WTC11 (cell line): ENCODE measurements around the gene ROBO1. TPM values are rescaled to one million over a fixed set of nuclear protein-coding genes. Genes with fewer than 3 reads are reported as not detected.

Experiments
- ATAC-seq: fragments of 200-7000 bp; cut with Tn5 transposase; 2 replicates; pipeline ENCODE4 v1.10.0; 2021; ENCODE audit warnings: mild to moderate bottlenecking, moderate library complexity
- CTCF ChIA-PET: fragments of 300-600 bp; sonication (Branson Sonifier 250); formaldehyde crosslinking; loops from one replicate; lab custom pipeline; 2021; ENCODE audit warnings: antibody characterized with exemption; lab: Charles Lee
- POLR2A ChIA-PET: fragments of 350-600 bp; sonication (Branson Sonifier 250); formaldehyde crosslinking; loops from one replicate; lab custom pipeline; 2021; ENCODE audit warnings: antibody characterized with exemption; lab: Charles Lee
- DNase-seq: peaks from one replicate; pipeline ENCODE4 v3.0.0; 2021; ENCODE audit warnings: low spot score
- H3K27ac Mint-ChIP-seq: 2 replicates; pipeline ENCODE4 v1.8.0; 2021; ENCODE audit warnings: mixed read lengths
- H3K27me3 Mint-ChIP-seq: 2 replicates; pipeline ENCODE4 v1.8.0; 2021; ENCODE audit warnings: low read depth, mild to moderate bottlenecking, moderate library complexity, mixed read lengths
- H3K36me3 Mint-ChIP-seq: 2 replicates; pipeline ENCODE4 v1.8.0; 2021; ENCODE audit warnings: mixed read lengths
- H3K4me1 Mint-ChIP-seq: 2 replicates; pipeline ENCODE4 v1.8.0; 2022; ENCODE audit warnings: mixed read lengths
- H3K4me3 Mint-ChIP-seq: 2 replicates; pipeline ENCODE4 v1.8.0; 2021; ENCODE audit warnings: mild to moderate bottlenecking, moderate library complexity, mixed read lengths
- H3K9me3 Mint-ChIP-seq: 2 replicates; pipeline ENCODE4 v1.8.0; 2021; ENCODE audit warnings: mixed read lengths
- AFF4 ChIP-seq: sonication (generic); formaldehyde crosslinking; IDR thresholded peaks from 2 replicates; pipeline ENCODE4 v1.8.1; 2023; ENCODE audit warnings: mild to moderate bottlenecking, missing genetic modification reagents, borderline replicate concordance
- ATF6 ChIP-seq: sonication (generic); formaldehyde crosslinking; IDR thresholded peaks from 2 replicates; pipeline ENCODE4 v1.8.1; 2023; ENCODE audit warnings: mild to moderate bottlenecking, missing genetic modification reagents
- CDX4 ChIP-seq: fragments of 250-450 bp; sonication (Bioruptor Pico); IDR thresholded peaks from 2 replicates; pipeline ENCODE4 v1.9.0; 2021; ENCODE audit warnings: moderate library complexity, mild to moderate bottlenecking, inconsistent platforms, borderline replicate concordance
- CREB1 ChIP-seq: sonication (generic); formaldehyde crosslinking; IDR thresholded peaks from 2 replicates; pipeline ENCODE4 v1.8.0; 2023; ENCODE audit warnings: mild to moderate bottlenecking, missing genetic modification reagents
- GRHL2 ChIP-seq: fragments of 250-450 bp; sonication (Bioruptor Pico); IDR thresholded peaks from 2 replicates; pipeline ENCODE4 v1.8.0; 2022; ENCODE audit warnings: mild to moderate bottlenecking, moderate library complexity; ENCODE audit not compliant: insufficient replicate concordance, severe bottlenecking
- HMGA2 ChIP-seq: fragments of 250-450 bp; sonication (Bioruptor Pico); IDR thresholded peaks from 2 replicates; pipeline ENCODE4 v1.4.0; 2021; ENCODE audit warnings: mild to moderate bottlenecking, moderate library complexity
- HMGXB4 ChIP-seq: sonication (generic); formaldehyde crosslinking; IDR thresholded peaks from 2 replicates; pipeline ENCODE4 v1.8.1; 2023; ENCODE audit warnings: mild to moderate bottlenecking, moderate library complexity, missing genetic modification reagents
- MLX ChIP-seq: sonication (generic); formaldehyde crosslinking; IDR thresholded peaks from 2 replicates; pipeline ENCODE4 v1.8.1; 2023; ENCODE audit warnings: mild to moderate bottlenecking, missing genetic modification reagents, moderate library complexity
- MXD4 ChIP-seq: fragments of 250-450 bp; sonication (Bioruptor Pico); IDR thresholded peaks from 2 replicates; pipeline ENCODE4 v1.8.0; 2021; ENCODE audit warnings: mild to moderate bottlenecking, moderate library complexity, borderline replicate concordance
- MYBL2 ChIP-seq: sonication (generic); formaldehyde crosslinking; IDR thresholded peaks from 2 replicates; pipeline ENCODE4 v1.8.1; 2023; ENCODE audit warnings: mild to moderate bottlenecking, moderate library complexity, missing genetic modification reagents
- PREB ChIP-seq: sonication (generic); formaldehyde crosslinking; IDR thresholded peaks from 2 replicates; pipeline ENCODE4 v1.8.1; 2022; ENCODE audit warnings: mild to moderate bottlenecking, missing genetic modification reagents, moderate library complexity, borderline replicate concordance
- USF2 ChIP-seq: sonication (generic); formaldehyde crosslinking; IDR thresholded peaks from 2 replicates; pipeline ENCODE4 v1.8.1; 2023; ENCODE audit warnings: mild to moderate bottlenecking, missing genetic modification reagents, moderate library complexity
- ZMAT4 ChIP-seq: fragments of 250-450 bp; sonication (Bioruptor Pico); IDR thresholded peaks from 2 replicates; pipeline ENCODE4 v1.9.0; 2021; ENCODE audit warnings: mild to moderate bottlenecking
- ZNF263 ChIP-seq: sonication (generic); formaldehyde crosslinking; IDR thresholded peaks from 2 replicates; pipeline ENCODE4 v1.8.1; 2022; ENCODE audit warnings: low read depth, mild to moderate bottlenecking, moderate library complexity, missing genetic modification reagents
- total RNA-seq: library from RNA; stranded (reverse); gene quantifications from 3 replicates; pipeline ENCODE4 v1.2.3, GENCODE V29; 2021

Gene ROBO1
- total RNA-seq, 1 experiment from 2014 or later = 90.9 TPM

- no peak for TF ChIP-seq HMGXB4 (CRISPR knock-in tag)
- TF ChIP-seq ZNF263 (CRISPR knock-in tag) = no peak
- TF ChIP-seq MXD4 (CRISPR knock-in tag) = no peak
- no peak for TF ChIP-seq MLX
- no peak for TF ChIP-seq PREB (CRISPR knock-in tag)
- TF ChIP-seq CDX4 (CRISPR knock-in tag) = no peak
- TF ChIP-seq ZMAT4 (CRISPR knock-in tag) = no peak
These were observed 968.1 kb downstream of the ROBO1 start (continued) for GRCh38 chr3:78799681-78800080.

GRCh38 chr3:78798266-78798832, 969.4 kb downstream of the ROBO1 start:
- Mint-ChIP-seq H3K9me3 (peaks cover 5% of the 10 kb centered on the region), H3K27me3 (no peaks in the 10 kb centered on the region), H3K36me3 (no peaks in the 10 kb centered on the region), H3K4me1 (peaks cover 33% of the 10 kb centered on the region), H3K4me3 (no peak overlapping the region), H3K27ac (no peak overlapping the region)
- TF ChIP-seq HMGA2 (CRISPR knock-in tag) (no peak), ATF6 (CRISPR knock-in tag) (no peak), HMGXB4 (CRISPR knock-in tag) (no peak), CREB1 (CRISPR knock-in tag) (no peak), MYBL2 (CRISPR knock-in tag) (no peak), AFF4 (CRISPR knock-in tag) (no peak), USF2 (CRISPR knock-in tag) (no peak), GRHL2 (CRISPR knock-in tag) (no peak)
- POLR2A ChIA-PET = no interaction called here
- CTCF ChIA-PET = no interaction called here
- DNase-seq (no peak), ATAC-seq (no peak)
